KOPT-K1 (cell line): ENCODE measurements around the gene CAPN10.
"Not testable (repeated sequence)": the region's sequence is repeated elsewhere in the genome, so short reads cannot be mapped to it uniquely, and the experiment has no call there.

Experiments used
- H3K27ac ChIP-seq: fragments of 200-600 bp; sonication (generic); 2 replicates; pipeline ENCODE4 v1.5.1; 2016; ENCODE audit warnings: antibody characterized with exemption, mild to moderate bottlenecking, low read depth, low read length; ENCODE audit not compliant: poor library complexity, severe bottlenecking
- H3K36me3 ChIP-seq: fragments of 200-600 bp; sonication (generic); 2 replicates; pipeline ENCODE4 v1.5.1; 2017; ENCODE audit warnings: antibody characterized with exemption, mild to moderate bottlenecking, low read length, moderate library complexity; ENCODE audit not compliant: insufficient read depth
- H3K9me3 ChIP-seq: fragments of 200-600 bp; sonication (generic); 2 replicates; pipeline ENCODE4 v1.5.1; 2017; ENCODE audit warnings: antibody characterized with exemption, low read length, mild to moderate bottlenecking; ENCODE audit not compliant: insufficient read depth, poor library complexity, severe bottlenecking

Gene CAPN10

GRCh38 chr2:240586198-240586918 is at the start of gene CAPN10:
Gene CAPN10, plus strand, starts transcription at chr2:240586734. Its CDS starts 178 bp downstream, at chr2:240586912.
- Histone ChIP-seq H3K9me3 (no peaks in the 10 kb centered on the region), H3K27ac (peak within 1 kb of the TSS; percentile 94), H3K36me3 (peaks cover 29% of the 10 kb centered on the region)

GRCh38 chr2:240538031-240538780 is 48.3 kb upstream of the CAPN10 start:
- Histone ChIP-seq H3K36me3 (peaks cover 86% of the 10 kb centered on the region), H3K9me3 (peaks cover 11% of the 10 kb centered on the region), H3K27ac (no peak overlapping the region)

- Histone ChIP-seq H3K36me3 (peaks cover 79% of the 10 kb centered on the region), H3K9me3 (peaks cover 11% of the 10 kb centered on the region)
- H3K27ac ChIP-seq: not testable (repeated sequence)
These were observed 47.4 kb upstream of the CAPN10 start for GRCh38 chr2:240539101-240539500.

GRCh38 chr2:240539906-240540305 is 46.6 kb upstream of the CAPN10 start:
- Histone ChIP-seq H3K27ac (no peak overlapping the region), H3K36me3 (peaks cover 75% of the 10 kb centered on the region), H3K9me3 (peaks cover 15% of the 10 kb centered on the region)

- Histone ChIP-seq H3K36me3 (peaks cover 57% of the 10 kb centered on the region), H3K9me3 (peaks cover 32% of the 10 kb centered on the region), H3K27ac (no peak overlapping the region)
These were observed 35.2 kb upstream of the CAPN10 start for GRCh38 chr2:240551288-240551687.

- H3K9me3 ChIP-seq: peaks cover 32% of the 10 kb centered on the region
- no peak overlapping the region for H3K27ac ChIP-seq
- H3K36me3 ChIP-seq: peaks cover 63% of the 10 kb centered on the region
These were observed 34.7 kb upstream of the CAPN10 start for GRCh38 chr2:240551811-240552210.

- Histone ChIP-seq H3K9me3 (peaks cover 32% of the 10 kb centered on the region), H3K36me3 (peaks cover 77% of the 10 kb centered on the region), H3K27ac (no peak overlapping the region)
These were observed 32.5 kb upstream of the CAPN10 start for GRCh38 chr2:240553956-240554480.

GRCh38 chr2:240554767-240555493 is 31.6 kb upstream of the CAPN10 start:
- Histone ChIP-seq H3K27ac (no peak overlapping the region), H3K9me3 (peaks cover 32% of the 10 kb centered on the region), H3K36me3 (peaks cover 78% of the 10 kb centered on the region)

- Histone ChIP-seq H3K27ac (no peak overlapping the region), H3K36me3 (peaks cover 75% of the 10 kb centered on the region)
These were observed 30.8 kb upstream of the CAPN10 start for GRCh38 chr2:240555541-240556250.

GRCh38 chr2:240556553-240557100 is 29.9 kb upstream of the CAPN10 start:
- H3K36me3 ChIP-seq: peaks cover 65% of the 10 kb centered on the region
- H3K9me3 ChIP-seq: peaks cover 17% of the 10 kb centered on the region
- no peak overlapping the region for H3K27ac ChIP-seq

More at GRCh38 chr2:240555541-240556250, 30.8 kb upstream of the CAPN10 start:
- H3K9me3 ChIP-seq: peaks cover 26% of the 10 kb centered on the region

GRCh38 chr2:240557101-240557751 is 29.3 kb upstream of the CAPN10 start:
- H3K36me3 ChIP-seq: peaks cover 60% of the 10 kb centered on the region
- peaks cover 11% of the 10 kb centered on the region for H3K9me3 ChIP-seq
- H3K27ac ChIP-seq: no peak overlapping the region

- Histone ChIP-seq H3K36me3 (peaks cover 60% of the 10 kb centered on the region), H3K9me3 (peaks cover 6% of the 10 kb centered on the region), H3K27ac (no peak within 1 kb of the TSS)
These were observed 28.7 kb upstream of the CAPN10 start, which contains the start of gene ANKMY1 for GRCh38 chr2:240557808-240558207. Gene ANKMY1, minus strand, starts transcription at chr2:240557988. Its CDS starts 653 bp downstream, at chr2:240557335.

GRCh38 chr2:240558236-240558761 is 28.2 kb upstream of the CAPN10 start:
- no peak overlapping the region for H3K27ac ChIP-seq
- peaks cover 58% of the 10 kb centered on the region for H3K36me3 ChIP-seq
- H3K9me3 ChIP-seq: peaks cover 1% of the 10 kb centered on the region
